A673 (cell line): Measurements from ENCODE around the gene SLC9A2. TPM values are rescaled to one million over a fixed set of nuclear protein-coding genes. Genes with fewer than 3 reads are reported as not detected.

Experiments used
- BruUV-seq: library from RNA; stranded (reverse); fragments of 400-500 nt; replicated peaks from 2 replicates; lab custom pipeline; 2021; lab: Mats Ljungman, UMichigan
- CTCF ChIA-PET: fragments of 300-600 bp; sonication (Branson Sonifier 250); formaldehyde crosslinking; loops from one replicate; lab custom pipeline; 2022; ENCODE audit warnings: antibody characterized with exemption; lab: Charles Lee
- POLR2A ChIA-PET: fragments of 300-600 bp; sonication (Branson Sonifier 250); formaldehyde crosslinking; loops from one replicate; lab custom pipeline; 2022; ENCODE audit warnings: antibody characterized with exemption; ENCODE audit not compliant: low non-redundant PET; lab: Charles Lee
- DNase-seq: peaks from one replicate; pipeline ENCODE4 v3.0.0-alpha.2; 2015; ENCODE audit warnings: low spot score
- H3K27ac ChIP-seq: fragments of 200-600 bp; sonication (generic); 2 replicates; pipeline ENCODE4 v1.5.1; 2016; ENCODE audit warnings: mixed run types, low read depth, mild to moderate bottlenecking, mixed read lengths, antibody characterized with exemption, low read length; ENCODE audit not compliant: poor library complexity, severe bottlenecking
- H3K27me3 ChIP-seq: fragments of 200-600 bp; sonication (generic); replicated peaks from 2 replicates; pipeline ENCODE4 v1.6.1; 2017; ENCODE audit warnings: mixed run types, low read depth, mild to moderate bottlenecking, mixed read lengths, antibody characterized with exemption, low read length; ENCODE audit not compliant: insufficient read depth, poor library complexity
- H3K36me3 ChIP-seq: fragments of 200-600 bp; sonication (generic); 2 replicates; pipeline ENCODE4 v1.6.1; 2016; ENCODE audit warnings: mixed run types, mild to moderate bottlenecking, mixed read lengths, antibody characterized with exemption, low read length; ENCODE audit not compliant: insufficient read depth, poor library complexity, severe bottlenecking
- H3K4me1 ChIP-seq: fragments of 200-600 bp; sonication (generic); 2 replicates; pipeline ENCODE4 v1.6.1; 2017; ENCODE audit warnings: mixed run types, mild to moderate bottlenecking, mixed read lengths, antibody characterized with exemption, low read length; ENCODE audit not compliant: insufficient read depth, poor library complexity, severe bottlenecking
- H3K4me3 ChIP-seq: fragments of 200-600 bp; sonication (generic); 2 replicates; pipeline ENCODE4 v1.5.1; 2016; ENCODE audit warnings: low read depth, mixed run types, mild to moderate bottlenecking, mixed read lengths, low read length; ENCODE audit not compliant: poor library complexity, severe bottlenecking
- H3K9me3 ChIP-seq: fragments of 200-600 bp; sonication (generic); 2 replicates; pipeline ENCODE4 v1.6.1; 2016; ENCODE audit warnings: mixed run types, low read depth, mild to moderate bottlenecking, mixed read lengths, antibody characterized with exemption, low read length; ENCODE audit not compliant: poor library complexity, severe bottlenecking
- EZH2 ChIP-seq: fragments of 200-600 bp; sonication (generic); IDR thresholded peaks from 2 replicates; pipeline ENCODE4 v1.6.1; 2017; ENCODE audit warnings: borderline replicate concordance, low read depth, mild to moderate bottlenecking, mixed read lengths, antibody characterized with exemption, low read length; ENCODE audit not compliant: poor library complexity, severe bottlenecking
- intact Hi-C: fragments of 100-400 bp; cut with micrococcal nuclease; formaldehyde crosslinking; loops from one replicate; pipeline ENCODE4 v1.10.0; 2022; ENCODE audit not compliant: unreplicated experiment
- total RNA-seq: library from RNA; stranded (reverse); gene quantifications from 2 replicates; pipeline ENCODE4 v1.2.3, GENCODE V29; 2021
- TF ChIP-seq, protein P1 (sequence below): fragments of 300-800, 200-600 bp; sonication (generic); conservative IDR thresholded peaks from 2 replicates; pipeline ENCODE4 v1.5.1; 2017; ENCODE audit warnings: low read depth, mild to moderate bottlenecking, antibody characterized with exemption, low read length, moderate library complexity, mixed read lengths

Gene SLC9A2
- total RNA-seq, 1 experiment from 2014 or later = not detected

DNA sequence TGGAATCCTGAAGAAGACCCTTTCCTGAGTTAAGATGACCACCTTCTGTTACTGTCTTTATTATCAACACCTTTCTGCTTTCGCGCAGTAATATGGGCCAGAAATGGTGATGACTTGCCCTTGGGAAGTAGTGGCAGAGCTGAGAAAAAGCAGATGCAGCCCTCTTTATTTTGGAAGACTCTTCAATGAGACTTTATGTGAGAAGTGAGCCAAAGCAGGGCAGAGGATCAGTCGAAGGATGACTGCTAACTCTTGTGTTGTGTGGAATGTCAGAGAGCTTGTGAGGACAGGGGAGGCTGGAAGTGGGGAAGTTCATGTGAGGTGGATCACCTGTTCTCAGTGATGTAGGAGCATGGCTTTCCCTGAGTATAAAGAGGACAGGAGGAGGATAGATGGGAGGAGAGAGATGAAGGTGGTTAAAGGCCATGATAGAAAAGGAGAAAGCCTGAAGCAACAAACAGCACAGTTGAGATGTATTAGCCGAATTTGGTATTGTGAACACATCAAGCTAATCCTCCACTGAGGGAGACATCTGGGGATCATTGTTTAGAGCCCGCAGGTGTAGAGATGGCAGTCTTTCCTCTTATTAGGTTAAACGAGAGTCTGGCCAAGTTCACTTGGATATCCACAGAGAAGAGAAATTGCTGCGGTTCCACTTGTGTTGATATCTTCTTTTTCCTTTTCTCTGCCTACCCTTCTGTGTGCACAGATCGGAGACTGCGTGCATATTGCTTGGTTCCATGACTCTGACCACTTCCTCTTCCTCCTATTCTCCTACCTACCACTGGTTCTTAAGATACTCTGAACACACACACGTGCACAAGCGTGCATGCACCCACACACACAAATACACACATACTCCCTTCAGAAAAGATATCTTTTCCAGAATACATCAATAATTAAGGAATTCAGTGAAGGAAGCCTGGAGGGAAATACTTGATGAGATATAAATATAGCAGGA lies 67.4 kb downstream of the SLC9A2 start:
- no peak overlapping the region for H3K4me3 ChIP-seq
- H3K27ac ChIP-seq = no peak overlapping the region
- no peak for TF ChIP-seq EZH2
- TF ChIP-seq, protein P1, sequence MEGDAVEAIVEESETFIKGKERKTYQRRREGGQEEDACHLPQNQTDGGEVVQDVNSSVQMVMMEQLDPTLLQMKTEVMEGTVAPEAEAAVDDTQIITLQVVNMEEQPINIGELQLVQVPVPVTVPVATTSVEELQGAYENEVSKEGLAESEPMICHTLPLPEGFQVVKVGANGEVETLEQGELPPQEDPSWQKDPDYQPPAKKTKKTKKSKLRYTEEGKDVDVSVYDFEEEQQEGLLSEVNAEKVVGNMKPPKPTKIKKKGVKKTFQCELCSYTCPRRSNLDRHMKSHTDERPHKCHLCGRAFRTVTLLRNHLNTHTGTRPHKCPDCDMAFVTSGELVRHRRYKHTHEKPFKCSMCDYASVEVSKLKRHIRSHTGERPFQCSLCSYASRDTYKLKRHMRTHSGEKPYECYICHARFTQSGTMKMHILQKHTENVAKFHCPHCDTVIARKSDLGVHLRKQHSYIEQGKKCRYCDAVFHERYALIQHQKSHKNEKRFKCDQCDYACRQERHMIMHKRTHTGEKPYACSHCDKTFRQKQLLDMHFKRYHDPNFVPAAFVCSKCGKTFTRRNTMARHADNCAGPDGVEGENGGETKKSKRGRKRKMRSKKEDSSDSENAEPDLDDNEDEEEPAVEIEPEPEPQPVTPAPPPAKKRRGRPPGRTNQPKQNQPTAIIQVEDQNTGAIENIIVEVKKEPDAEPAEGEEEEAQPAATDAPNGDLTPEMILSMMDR = no peak
- no peaks in the 10 kb centered on the region for H3K4me1 ChIP-seq
- no peaks in the 10 kb centered on the region for H3K36me3 ChIP-seq
- ChIA-PET POLR2A (no interaction called here), CTCF (no interaction called here)
- intact Hi-C loops = no loop called here
- no TSS peak for BruUV-seq
- no peaks in the 10 kb centered on the region for H3K9me3 ChIP-seq
- no peak for DNase-seq
- no peaks in the 10 kb centered on the region for H3K27me3 ChIP-seq

DNA sequence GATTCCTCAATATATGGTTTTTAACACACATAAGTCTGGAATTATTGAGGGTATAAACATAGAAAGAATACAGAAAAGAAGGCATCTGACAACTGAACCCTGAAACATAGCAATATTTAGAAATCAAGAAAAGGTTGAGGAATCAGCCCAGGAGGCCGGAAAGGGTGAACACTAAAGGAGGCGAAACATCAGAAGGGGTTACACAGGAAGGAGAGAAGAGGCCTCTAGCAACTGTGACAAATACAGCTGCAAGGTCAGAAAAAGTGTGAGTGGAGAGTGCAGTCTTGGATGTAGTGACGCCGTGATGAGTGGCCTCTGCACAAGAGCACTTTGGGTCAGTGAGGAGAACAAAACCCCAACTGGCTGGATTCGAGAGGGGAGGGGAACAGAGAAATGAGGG lies 70.7 kb downstream of the SLC9A2 start:
- Histone ChIP-seq H3K9me3 (no peaks in the 10 kb centered on the region), H3K27ac (no peak overlapping the region), H3K4me1 (no peaks in the 10 kb centered on the region), H3K36me3 (no peaks in the 10 kb centered on the region), H3K27me3 (no peaks in the 10 kb centered on the region), H3K4me3 (no peak overlapping the region)
- POLR2A ChIA-PET = no interaction called here
- CTCF ChIA-PET = no interaction called here
- DNase-seq = no peak
- TF ChIP-seq, protein P1 = no peak
- no peak for TF ChIP-seq EZH2
- BruUV-seq = no TSS peak
- intact Hi-C loops = no loop called here

DNA sequence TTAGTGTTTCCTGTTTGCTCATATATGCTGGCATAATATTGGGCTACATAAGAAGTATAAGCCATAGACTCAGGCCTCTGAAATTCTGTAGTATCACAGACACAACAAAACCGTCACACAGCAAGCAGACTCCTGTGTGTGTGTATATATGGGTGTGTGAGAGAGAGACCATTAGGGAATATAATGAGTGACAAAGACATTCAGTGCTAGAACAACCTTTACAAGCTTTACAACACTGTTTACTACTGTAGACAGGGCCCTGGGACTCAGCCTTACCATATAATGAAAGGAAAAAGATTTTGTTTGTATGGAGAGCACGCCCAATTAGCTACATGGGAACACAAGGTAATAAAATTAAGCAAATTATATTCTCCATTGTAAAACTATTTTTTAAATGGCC lies 77.1 kb downstream of the SLC9A2 start:
- H3K27ac ChIP-seq = no peak overlapping the region
- BruUV-seq = no TSS peak
- H3K4me1 ChIP-seq = no peaks in the 10 kb centered on the region
- H3K9me3 ChIP-seq = no peaks in the 10 kb centered on the region
- no peaks in the 10 kb centered on the region for H3K27me3 ChIP-seq
- ChIA-PET CTCF (no interaction called here), POLR2A (no interaction called here)
- intact Hi-C loops = no loop called here
- H3K4me3 ChIP-seq = no peak overlapping the region
- H3K36me3 ChIP-seq = no peaks in the 10 kb centered on the region
- TF ChIP-seq EZH2 = no peak
- TF ChIP-seq, protein P1 = no peak
- no peak for DNase-seq
